ENCODE measurements around the gene SFTPB.

SFTPB gene

DNA sequence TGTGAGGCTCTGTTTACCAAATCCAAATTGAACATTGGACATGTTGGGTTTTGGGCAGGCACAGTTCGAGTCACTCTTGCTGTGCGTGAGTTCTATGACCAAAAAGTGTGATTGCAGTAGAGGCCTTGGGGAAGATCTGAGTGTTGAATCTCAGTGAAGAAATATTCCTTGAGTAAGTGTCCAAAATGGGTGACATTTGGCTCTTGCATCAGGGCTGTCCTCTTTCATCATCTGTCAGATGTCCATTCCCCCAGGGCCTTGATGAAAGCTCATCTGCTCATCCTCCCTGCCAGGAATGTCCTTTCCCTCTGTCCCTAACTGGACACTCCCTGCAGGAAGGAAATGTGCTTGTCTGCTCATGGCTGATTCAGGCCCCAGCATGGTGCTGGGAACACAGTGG lies 6.4 kb upstream of the SFTPB start:
- ATAC-seq, result no peak
- TF ChIP-seq ARNTL (CRISPR knock-in tag; IDR thresholded peaks at IDR 0.05; ENCODE audit: borderline replicate concordance, low read depth) (no peak), TOX (CRISPR knock-in tag; IDR thresholded peaks at IDR 0.05; ENCODE audit: borderline replicate concordance) (no peak), ISL1 (CRISPR knock-in tag; IDR thresholded peaks at IDR 0.05) (no peak), ZFP3 (CRISPR knock-in tag; IDR thresholded peaks at IDR 0.05) (no peak), SNAI2 (CRISPR knock-in tag; IDR thresholded peaks at IDR 0.05) (no peak), OSR1 (CRISPR knock-in tag; IDR thresholded peaks at IDR 0.05) (no peak), ZFP30 (CRISPR knock-in tag; IDR thresholded peaks at IDR 0.05) (no peak), TCF4 (CRISPR knock-in tag; IDR thresholded peaks at IDR 0.05; ENCODE audit: borderline replicate concordance) (no peak), GLIS3 (CRISPR knock-in tag; IDR thresholded peaks at IDR 0.05) (no peak), ESRRG (CRISPR knock-in tag; IDR thresholded peaks at IDR 0.05) (no peak), ZNF8 (CRISPR knock-in tag; IDR thresholded peaks at IDR 0.05) (no peak), CSDC2 (CRISPR knock-in tag; IDR thresholded peaks at IDR 0.05) (no peak), ZNF565 (CRISPR knock-in tag; conservative IDR thresholded peaks at IDR 0.05; ENCODE audit: low read depth) (no peak), ZC3H10 (CRISPR knock-in tag; IDR thresholded peaks at IDR 0.05) (no peak)
- TF ChIP-seq, protein P1, sequence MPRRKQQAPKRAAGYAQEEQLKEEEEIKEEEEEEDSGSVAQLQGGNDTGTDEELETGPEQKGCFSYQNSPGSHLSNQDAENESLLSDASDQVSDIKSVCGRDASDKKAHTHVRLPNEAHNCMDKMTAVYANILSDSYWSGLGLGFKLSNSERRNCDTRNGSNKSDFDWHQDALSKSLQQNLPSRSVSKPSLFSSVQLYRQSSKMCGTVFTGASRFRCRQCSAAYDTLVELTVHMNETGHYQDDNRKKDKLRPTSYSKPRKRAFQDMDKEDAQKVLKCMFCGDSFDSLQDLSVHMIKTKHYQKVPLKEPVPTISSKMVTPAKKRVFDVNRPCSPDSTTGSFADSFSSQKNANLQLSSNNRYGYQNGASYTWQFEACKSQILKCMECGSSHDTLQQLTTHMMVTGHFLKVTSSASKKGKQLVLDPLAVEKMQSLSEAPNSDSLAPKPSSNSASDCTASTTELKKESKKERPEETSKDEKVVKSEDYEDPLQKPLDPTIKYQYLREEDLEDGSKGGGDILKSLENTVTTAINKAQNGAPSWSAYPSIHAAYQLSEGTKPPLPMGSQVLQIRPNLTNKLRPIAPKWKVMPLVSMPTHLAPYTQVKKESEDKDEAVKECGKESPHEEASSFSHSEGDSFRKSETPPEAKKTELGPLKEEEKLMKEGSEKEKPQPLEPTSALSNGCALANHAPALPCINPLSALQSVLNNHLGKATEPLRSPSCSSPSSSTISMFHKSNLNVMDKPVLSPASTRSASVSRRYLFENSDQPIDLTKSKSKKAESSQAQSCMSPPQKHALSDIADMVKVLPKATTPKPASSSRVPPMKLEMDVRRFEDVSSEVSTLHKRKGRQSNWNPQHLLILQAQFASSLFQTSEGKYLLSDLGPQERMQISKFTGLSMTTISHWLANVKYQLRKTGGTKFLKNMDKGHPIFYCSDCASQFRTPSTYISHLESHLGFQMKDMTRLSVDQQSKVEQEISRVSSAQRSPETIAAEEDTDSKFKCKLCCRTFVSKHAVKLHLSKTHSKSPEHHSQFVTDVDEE (CRISPR knock-in tag; IDR thresholded peaks at IDR 0.05), result no peak
- TF ChIP-seq, protein P2, sequence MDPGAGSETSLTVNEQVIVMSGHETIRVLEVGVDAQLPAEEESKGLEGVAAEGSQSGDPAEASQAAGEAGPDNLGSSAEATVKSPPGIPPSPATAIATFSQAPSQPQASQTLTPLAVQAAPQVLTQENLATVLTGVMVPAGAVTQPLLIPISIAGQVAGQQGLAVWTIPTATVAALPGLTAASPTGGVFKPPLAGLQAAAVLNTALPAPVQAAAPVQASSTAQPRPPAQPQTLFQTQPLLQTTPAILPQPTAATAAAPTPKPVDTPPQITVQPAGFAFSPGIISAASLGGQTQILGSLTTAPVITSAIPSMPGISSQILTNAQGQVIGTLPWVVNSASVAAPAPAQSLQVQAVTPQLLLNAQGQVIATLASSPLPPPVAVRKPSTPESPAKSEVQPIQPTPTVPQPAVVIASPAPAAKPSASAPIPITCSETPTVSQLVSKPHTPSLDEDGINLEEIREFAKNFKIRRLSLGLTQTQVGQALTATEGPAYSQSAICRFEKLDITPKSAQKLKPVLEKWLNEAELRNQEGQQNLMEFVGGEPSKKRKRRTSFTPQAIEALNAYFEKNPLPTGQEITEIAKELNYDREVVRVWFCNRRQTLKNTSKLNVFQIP (CRISPR knock-in tag; IDR thresholded peaks at IDR 0.05; ENCODE audit: borderline replicate concordance, low read depth), result no peak
- TF ChIP-seq, protein P3, sequence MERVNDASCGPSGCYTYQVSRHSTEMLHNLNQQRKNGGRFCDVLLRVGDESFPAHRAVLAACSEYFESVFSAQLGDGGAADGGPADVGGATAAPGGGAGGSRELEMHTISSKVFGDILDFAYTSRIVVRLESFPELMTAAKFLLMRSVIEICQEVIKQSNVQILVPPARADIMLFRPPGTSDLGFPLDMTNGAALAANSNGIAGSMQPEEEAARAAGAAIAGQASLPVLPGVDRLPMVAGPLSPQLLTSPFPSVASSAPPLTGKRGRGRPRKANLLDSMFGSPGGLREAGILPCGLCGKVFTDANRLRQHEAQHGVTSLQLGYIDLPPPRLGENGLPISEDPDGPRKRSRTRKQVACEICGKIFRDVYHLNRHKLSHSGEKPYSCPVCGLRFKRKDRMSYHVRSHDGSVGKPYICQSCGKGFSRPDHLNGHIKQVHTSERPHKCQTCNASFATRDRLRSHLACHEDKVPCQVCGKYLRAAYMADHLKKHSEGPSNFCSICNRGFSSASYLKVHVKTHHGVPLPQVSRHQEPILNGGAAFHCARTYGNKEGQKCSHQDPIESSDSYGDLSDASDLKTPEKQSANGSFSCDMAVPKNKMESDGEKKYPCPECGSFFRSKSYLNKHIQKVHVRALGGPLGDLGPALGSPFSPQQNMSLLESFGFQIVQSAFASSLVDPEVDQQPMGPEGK (CRISPR knock-in tag; IDR thresholded peaks at IDR 0.05; ENCODE audit: borderline replicate concordance), result no peak
- TF ChIP-seq, protein P4, sequence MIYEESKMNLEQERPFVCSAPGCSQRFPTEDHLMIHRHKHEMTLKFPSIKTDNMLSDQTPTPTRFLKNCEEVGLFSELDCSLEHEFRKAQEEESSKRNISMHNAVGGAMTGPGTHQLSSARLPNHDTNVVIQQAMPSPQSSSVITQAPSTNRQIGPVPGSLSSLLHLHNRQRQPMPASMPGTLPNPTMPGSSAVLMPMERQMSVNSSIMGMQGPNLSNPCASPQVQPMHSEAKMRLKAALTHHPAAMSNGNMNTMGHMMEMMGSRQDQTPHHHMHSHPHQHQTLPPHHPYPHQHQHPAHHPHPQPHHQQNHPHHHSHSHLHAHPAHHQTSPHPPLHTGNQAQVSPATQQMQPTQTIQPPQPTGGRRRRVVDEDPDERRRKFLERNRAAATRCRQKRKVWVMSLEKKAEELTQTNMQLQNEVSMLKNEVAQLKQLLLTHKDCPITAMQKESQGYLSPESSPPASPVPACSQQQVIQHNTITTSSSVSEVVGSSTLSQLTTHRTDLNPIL (CRISPR knock-in tag; IDR thresholded peaks at IDR 0.05; ENCODE audit: low read depth), result no peak

DNA sequence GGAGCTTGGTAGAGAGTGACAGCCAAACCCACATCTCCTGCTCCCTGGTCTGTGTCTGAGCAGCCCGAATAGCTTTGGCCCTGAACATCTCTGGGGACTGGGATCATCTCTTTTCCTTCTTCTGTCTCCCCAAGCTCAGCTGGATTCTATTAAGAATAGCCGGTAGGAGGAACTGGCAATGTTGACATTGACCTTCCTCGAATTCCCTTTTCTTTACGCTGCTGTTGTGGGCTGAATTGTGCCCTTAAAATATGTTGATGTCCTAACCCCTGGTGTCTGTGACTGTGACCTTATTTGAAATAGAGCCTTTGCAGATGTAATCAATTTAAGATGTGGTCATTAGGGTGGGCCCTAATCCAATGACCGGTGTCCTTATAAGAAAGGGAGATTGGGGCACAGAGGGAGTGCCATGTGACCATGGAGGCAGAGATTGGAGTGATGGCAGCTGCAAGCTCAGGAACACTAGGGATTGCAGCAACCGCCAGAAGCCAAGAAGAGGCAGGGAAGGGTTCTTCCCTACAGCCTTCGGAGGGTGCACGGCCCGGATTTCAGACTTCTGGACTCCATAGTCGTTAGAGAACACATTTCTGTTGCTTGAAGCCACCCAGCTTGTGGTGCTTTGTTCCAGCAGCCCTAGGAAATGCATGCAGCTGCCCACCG lies 5.8 kb upstream of the SFTPB start:
- no peak for ATAC-seq
- TF ChIP-seq, protein P3 (CRISPR knock-in tag; IDR thresholded peaks at IDR 0.05; ENCODE audit: borderline replicate concordance), result no peak
- no peak for TF ChIP-seq SNAI2 (CRISPR knock-in tag; IDR thresholded peaks at IDR 0.05)
- TF ChIP-seq ZC3H10 (CRISPR knock-in tag; IDR thresholded peaks at IDR 0.05), result no peak
- no peak for TF ChIP-seq ZFP30 (CRISPR knock-in tag; IDR thresholded peaks at IDR 0.05)
- TF ChIP-seq, protein P4 (CRISPR knock-in tag; IDR thresholded peaks at IDR 0.05; ENCODE audit: low read depth), result no peak
- TF ChIP-seq TOX (CRISPR knock-in tag; IDR thresholded peaks at IDR 0.05; ENCODE audit: borderline replicate concordance), result no peak
- no peak for TF ChIP-seq ZNF70 (CRISPR knock-in tag; IDR thresholded peaks at IDR 0.05)
- TF ChIP-seq RARB (CRISPR knock-in tag; IDR thresholded peaks at IDR 0.05), result no peak
- TF ChIP-seq, protein P2 (CRISPR knock-in tag; IDR thresholded peaks at IDR 0.05; ENCODE audit: borderline replicate concordance, low read depth), result no peak
- TF ChIP-seq ZNF565 (CRISPR knock-in tag; conservative IDR thresholded peaks at IDR 0.05; ENCODE audit: low read depth), result no peak
- TF ChIP-seq PPARA (CRISPR knock-in tag; IDR thresholded peaks at IDR 0.05; ENCODE audit: borderline replicate concordance), result no peak
- no peak for TF ChIP-seq TCF4 (CRISPR knock-in tag; IDR thresholded peaks at IDR 0.05; ENCODE audit: borderline replicate concordance)
- TF ChIP-seq ZNF8 (CRISPR knock-in tag; IDR thresholded peaks at IDR 0.05), result no peak
- no peak for TF ChIP-seq ISL1 (CRISPR knock-in tag; IDR thresholded peaks at IDR 0.05)
- no peak for TF ChIP-seq ARNTL (CRISPR knock-in tag; IDR thresholded peaks at IDR 0.05; ENCODE audit: borderline replicate concordance, low read depth)
- TF ChIP-seq CSDC2 (CRISPR knock-in tag; IDR thresholded peaks at IDR 0.05), result no peak
- TF ChIP-seq, protein P1 (CRISPR knock-in tag; IDR thresholded peaks at IDR 0.05), result no peak
- no peak for TF ChIP-seq ESRRG (CRISPR knock-in tag; IDR thresholded peaks at IDR 0.05)
- no peak for TF ChIP-seq ZFP3 (CRISPR knock-in tag; IDR thresholded peaks at IDR 0.05)
